GM18519 (cell line): Measurements from ENCODE around the gene CSTF3.

Experiments
- ATAC-seq: cut with Tn5 transposase; IDR thresholded peaks from one replicate; pipeline ENCODE4 v1.9.1; 2021; ENCODE audit warnings: mild to moderate bottlenecking, moderate library complexity; ENCODE audit not compliant: unreplicated experiment, low FRiP score

The CSTF3 gene

GRCh38 chr11:33045551-33046255 lies 115.6 kb downstream of the CSTF3 start:
- no peak for ATAC-seq

GRCh38 chr11:33044285-33044756 lies 117.0 kb downstream of the CSTF3 start:
- ATAC-seq = no peak

- no peak for ATAC-seq
Observed at GRCh38 chr11:33043221-33043830, 118.0 kb downstream of the CSTF3 start.

- ATAC-seq = no peak
Observed at GRCh38 chr11:33040862-33041453, 120.3 kb downstream of the CSTF3 start.

GRCh38 chr11:33040033-33040861 lies 121.0 kb downstream of the CSTF3 start:
- no peak for ATAC-seq

- ATAC-seq = peak; percentile 75
Observed at GRCh38 chr11:33039274-33040032, 121.8 kb downstream of the CSTF3 start, which contains the start of gene TCP11L1. Gene TCP11L1 (plus strand): TSS chr11:33039572. CDS start chr11:33043774, 4,202 bp downstream.

- ATAC-seq = no peak
Observed at GRCh38 chr11:33035011-33035410, 126.3 kb downstream of the CSTF3 start.
